ENCODE results near the gene XPC.

DNA sequence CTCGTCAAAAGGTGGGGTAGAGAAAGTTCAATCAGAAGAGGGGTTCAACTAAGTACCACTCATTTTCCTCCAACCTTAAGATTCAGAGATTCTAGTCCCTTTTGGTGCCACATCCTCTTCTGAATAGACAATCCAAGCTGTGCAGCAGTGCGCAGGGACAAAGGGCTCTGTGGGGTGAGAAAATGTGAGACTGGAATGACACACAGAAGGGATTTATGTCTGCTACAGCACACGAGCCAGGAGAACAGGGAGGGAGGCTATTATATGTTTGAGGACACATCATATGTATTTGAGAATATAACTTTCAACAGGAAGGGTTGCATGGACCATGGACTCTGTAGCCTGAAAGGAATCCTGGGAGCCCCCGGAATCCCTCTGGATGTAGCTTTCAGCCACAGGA lies 33.2 kb upstream of the XPC start:
- TF ChIP-seq GATA2 (IDR thresholded peaks at IDR 0.05; ENCODE audit: insufficient read depth, insufficient read length, low read depth, low read length): no peak
- TF ChIP-seq, protein P1, sequence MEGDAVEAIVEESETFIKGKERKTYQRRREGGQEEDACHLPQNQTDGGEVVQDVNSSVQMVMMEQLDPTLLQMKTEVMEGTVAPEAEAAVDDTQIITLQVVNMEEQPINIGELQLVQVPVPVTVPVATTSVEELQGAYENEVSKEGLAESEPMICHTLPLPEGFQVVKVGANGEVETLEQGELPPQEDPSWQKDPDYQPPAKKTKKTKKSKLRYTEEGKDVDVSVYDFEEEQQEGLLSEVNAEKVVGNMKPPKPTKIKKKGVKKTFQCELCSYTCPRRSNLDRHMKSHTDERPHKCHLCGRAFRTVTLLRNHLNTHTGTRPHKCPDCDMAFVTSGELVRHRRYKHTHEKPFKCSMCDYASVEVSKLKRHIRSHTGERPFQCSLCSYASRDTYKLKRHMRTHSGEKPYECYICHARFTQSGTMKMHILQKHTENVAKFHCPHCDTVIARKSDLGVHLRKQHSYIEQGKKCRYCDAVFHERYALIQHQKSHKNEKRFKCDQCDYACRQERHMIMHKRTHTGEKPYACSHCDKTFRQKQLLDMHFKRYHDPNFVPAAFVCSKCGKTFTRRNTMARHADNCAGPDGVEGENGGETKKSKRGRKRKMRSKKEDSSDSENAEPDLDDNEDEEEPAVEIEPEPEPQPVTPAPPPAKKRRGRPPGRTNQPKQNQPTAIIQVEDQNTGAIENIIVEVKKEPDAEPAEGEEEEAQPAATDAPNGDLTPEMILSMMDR (IDR thresholded peaks at IDR 0.05; ENCODE audit: extremely low read depth in 1 of 2, insufficient read depth in 1 of 2, low read depth in 1 of 2, low read length in 2 of 2): no peak
- TF ChIP-seq EZH2 (IDR thresholded peaks at IDR 0.05; ENCODE audit: borderline replicate concordance, low read depth, low read length, severe bottlenecking): no peak
- no peak for TF ChIP-seq POLR2A (IDR thresholded peaks at IDR 0.05; ENCODE audit: low read depth, low read length)
- no peak for TF ChIP-seq POLR2AphosphoS5 (IDR thresholded peaks at IDR 0.05; ENCODE audit: insufficient read depth, low read depth, low read length)
- TF ChIP-seq, protein P2, sequence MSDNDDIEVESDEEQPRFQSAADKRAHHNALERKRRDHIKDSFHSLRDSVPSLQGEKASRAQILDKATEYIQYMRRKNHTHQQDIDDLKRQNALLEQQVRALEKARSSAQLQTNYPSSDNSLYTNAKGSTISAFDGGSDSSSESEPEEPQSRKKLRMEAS (IDR thresholded peaks at IDR 0.05; ENCODE audit: insufficient read depth, insufficient read length): no peak
- TF ChIP-seq JUN (IDR thresholded peaks at IDR 0.05; ENCODE audit: borderline replicate concordance, insufficient read depth, insufficient read length, low read depth): no peak

All from endothelial cell of umbilical vein (primary cell).